HG03558 (cell line): ENCODE data around the gene SPATA12.
"Not testable (repeated sequence)": the region's sequence is repeated elsewhere in the genome, so short reads cannot be mapped to it uniquely, and the experiment has no call there.

Experiments used
- ATAC-seq: cut with Tn5 transposase; IDR thresholded peaks from one replicate; pipeline ENCODE4 v1.9.1; 2021; ENCODE audit warnings: moderate number of reproducible peaks; ENCODE audit not compliant: unreplicated experiment; ENCODE audit errors: extremely low read depth

SPATA12 gene

DNA sequence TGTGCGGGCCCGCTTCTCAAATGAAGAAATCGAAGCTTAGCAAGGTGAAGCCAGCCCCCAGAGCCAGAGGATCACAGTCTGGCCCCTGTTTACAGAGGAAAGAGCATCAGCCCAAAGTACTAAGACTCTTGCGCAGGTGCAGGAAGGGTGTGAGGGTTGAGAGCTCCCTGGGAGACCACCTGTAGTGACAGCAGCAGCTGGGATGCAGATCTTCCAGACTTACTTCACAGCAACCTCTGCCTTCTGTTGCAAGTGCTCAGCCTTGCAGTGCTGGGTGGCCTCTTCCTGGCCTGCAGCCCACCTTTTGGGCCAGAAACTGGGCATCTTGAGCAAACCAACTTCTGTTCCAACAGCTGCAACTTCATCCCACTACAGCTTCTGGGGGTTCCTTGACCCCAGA, 19.7 kb downstream of the SPATA12 start:
- no peak for ATAC-seq

DNA sequence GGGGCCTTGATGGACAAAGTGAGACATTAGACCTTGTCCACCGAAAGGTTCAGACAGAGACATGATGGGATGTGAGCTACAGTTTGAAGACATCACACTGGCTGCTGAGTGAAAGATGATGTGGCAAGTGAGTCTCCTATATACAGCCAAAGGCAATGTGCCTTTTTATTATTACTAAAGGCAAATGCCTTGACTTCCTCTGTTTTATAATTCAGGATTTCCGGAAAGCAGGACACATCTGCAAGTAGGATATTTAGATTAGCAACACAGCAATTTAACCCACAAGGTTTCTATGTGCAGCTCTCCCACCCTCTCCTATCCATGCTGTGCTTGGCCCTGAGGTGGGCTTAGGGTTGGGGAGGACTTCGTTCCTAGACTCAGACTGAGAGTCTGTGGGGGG, 20.7 kb downstream of the SPATA12 start:
- ATAC-seq = no peak

GRCh38 chr3:57082481-57082880, 22.0 kb downstream of the SPATA12 start:
- no peak for ATAC-seq

GRCh38 chr3:57083266-57083995, 23.0 kb downstream of the SPATA12 start:
- ATAC-seq = not testable (repeated sequence)

- ATAC-seq = no peak
These were observed 24.7 kb downstream of the SPATA12 start for GRCh38 chr3:57085211-57085610.

DNA sequence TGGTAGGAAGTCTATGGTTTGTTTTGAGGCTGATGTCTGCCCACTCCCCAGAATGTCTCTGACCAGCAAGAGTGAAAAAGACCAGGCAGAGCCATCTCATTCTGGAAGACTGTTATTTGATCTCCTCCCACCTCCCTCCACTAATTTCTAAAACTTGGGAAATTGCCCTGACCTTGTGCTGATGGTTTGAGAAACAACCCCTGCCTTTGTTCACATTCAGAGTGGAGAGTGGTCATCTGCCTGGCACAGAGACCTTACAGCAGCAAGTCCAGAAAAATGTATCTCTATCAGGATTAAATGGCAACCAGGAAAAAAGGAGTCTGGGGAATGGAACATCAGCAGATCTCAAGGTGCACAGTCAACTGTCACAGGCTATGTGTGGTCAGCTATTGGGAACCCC, 25.7 kb downstream of the SPATA12 start:
- ATAC-seq = no peak

DNA sequence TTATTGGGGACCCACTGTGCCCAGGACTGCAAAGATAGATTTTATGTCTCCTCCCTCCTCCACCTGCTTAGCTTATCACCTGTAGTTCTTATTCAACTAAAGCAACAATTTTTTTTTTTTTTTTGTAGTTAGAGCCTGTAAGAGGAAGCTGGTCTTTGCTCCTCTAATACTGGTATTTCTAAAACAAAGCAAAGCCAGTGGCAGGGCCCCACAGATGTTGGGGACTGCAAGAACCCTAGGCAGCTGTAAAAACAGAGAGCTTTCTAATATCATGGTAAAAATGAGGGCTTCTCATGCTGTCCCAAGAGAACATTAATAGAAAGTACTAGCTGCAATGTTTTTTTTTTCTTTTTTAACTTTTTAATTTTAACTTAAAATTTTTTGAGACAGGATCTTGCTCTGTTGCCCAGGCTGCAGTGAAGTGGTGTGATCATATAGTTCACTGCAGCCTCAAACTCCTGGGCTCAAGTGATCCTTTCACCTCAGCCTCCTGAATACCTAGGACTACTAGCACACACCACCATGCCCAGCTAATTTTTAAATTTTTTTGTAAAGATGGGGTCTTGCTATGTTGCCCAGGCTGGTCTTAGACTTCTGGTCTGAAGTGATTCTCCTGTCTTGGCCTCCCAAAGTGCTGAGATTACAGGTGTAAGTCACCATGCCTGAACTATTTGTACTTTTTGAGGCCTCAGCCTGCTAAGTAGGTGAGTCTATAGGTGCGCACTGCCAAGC, 27.1 kb downstream of the SPATA12 start:
- no peak for ATAC-seq

GRCh38 chr3:57088503-57088902, 28.0 kb downstream of the SPATA12 start:
- ATAC-seq = no peak

GRCh38 chr3:57089043-57089442, 28.6 kb downstream of the SPATA12 start:
- ATAC-seq = no peak

DNA sequence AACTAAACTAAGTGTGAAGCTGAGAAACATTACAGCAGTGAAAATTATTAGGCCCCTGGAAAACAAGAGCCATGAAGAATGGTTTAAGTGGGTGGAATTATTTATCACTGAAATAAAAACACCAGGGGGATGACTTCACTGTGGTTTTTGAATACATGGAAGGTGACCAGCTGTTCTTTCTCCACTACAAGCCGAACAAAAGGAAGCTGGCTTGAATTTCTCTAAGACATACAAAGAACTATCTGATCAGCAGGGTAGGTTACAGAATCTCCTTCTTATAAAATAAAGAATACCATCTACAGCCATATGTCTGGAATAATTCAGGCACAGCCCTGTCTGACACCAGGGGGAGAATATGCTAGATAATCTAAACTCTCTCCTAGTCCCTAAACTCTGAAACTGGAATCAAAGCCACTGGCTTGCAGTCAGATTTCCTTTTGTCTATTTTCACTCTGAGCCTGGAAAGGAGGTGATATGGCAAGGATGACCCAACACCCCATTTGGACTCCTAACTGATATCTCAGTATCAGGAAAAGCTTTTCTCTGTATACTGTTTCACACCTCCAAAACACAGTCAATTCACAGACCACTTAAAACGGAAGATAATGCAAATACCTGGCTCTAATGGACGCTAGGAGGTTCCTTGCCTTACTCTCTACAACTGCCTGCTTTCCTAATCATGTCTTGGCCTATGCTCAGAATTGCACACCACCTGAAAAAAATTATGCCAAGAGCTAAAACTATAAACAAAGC, 31.2 kb downstream of the SPATA12 start:
- ATAC-seq = no peak

GRCh38 chr3:57093489-57093888, 33.0 kb downstream of the SPATA12 start:
- ATAC-seq = no peak

DNA sequence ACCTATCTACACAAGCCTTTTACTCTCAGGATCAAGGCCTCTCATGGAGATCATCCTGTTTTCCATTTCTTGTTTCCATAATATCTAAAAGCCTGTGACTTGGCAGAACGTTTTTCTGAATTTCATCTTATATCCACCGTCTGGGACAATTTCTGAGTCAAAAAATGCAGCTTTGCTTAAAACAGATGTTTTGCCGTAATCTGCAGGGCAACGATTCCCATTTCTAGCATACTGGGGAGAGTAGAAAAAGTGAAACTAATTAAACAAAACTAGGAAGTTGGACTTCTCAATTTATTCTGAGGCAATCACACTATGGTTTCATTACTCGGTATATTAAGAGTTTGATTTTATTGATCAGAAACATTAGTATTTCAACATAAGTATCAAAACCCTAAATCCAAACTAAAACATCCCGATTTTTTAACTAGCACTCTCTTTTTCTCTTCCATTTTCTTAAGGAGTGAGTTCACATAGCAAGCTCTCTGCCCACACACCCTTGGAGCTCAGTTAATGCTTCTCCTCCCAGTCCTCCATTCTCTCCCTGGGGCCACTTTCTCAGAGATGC, 33.6 kb downstream of the SPATA12 start:
- ATAC-seq = no peak

DNA sequence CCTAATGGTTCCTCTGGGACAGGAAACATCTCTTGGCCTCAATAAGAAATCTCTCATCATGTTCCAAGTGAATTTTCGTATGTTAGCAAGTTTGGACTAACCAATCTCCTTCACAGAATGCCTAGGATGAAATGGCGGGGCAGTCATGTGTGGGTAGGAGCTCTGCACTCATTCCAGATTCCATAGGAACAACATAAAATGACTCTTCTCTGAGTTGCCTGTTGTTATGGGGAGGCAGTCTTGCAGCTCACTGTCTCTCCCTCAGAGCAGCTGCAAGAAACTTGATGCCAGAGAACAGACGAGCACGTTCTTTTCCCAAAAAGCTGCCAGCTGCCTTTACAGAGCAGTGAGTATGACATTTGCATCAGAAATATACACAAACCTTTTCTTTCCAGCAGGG, 34.1 kb downstream of the SPATA12 start:
- no peak for ATAC-seq

DNA sequence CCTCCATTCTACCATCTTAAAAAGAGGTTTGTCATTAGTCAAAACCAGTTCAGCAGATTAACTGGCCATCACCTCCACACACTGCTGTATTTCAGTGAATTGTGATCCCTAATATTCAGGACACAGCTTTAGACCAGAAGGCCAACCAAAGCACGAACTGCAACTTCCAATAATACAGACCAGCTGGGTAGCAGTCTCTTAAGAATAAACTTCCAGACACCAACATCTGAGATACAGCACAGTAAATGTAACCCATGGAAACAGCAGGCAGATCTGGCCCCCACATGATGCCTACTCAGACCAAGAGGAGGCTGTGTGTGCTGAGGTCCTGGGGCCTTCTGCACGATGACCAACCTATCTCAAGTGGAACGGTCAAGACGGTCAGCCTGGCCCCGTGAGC, 34.9 kb downstream of the SPATA12 start:
- ATAC-seq = no peak

DNA sequence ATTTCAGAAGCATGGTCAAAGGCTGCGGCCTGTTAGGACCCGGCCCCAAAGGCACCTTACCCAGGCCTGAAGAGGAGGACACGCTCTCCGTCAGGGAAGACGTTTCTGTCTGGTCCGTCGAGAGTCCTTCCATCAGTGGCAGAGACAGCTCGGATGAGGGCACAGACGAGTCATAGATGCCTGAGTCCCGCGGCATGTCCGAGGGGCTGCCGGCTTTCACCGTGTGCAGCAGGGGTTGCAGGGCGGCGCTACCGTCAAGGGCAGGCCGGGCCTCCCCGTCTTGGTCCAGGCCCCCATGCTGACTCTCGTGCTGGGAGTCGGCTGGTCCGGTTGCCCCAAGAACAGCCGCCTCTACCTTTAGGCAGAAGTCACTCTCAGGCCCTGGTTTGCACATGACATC, 37.1 kb downstream of the SPATA12 start:
- no peak for ATAC-seq

DNA sequence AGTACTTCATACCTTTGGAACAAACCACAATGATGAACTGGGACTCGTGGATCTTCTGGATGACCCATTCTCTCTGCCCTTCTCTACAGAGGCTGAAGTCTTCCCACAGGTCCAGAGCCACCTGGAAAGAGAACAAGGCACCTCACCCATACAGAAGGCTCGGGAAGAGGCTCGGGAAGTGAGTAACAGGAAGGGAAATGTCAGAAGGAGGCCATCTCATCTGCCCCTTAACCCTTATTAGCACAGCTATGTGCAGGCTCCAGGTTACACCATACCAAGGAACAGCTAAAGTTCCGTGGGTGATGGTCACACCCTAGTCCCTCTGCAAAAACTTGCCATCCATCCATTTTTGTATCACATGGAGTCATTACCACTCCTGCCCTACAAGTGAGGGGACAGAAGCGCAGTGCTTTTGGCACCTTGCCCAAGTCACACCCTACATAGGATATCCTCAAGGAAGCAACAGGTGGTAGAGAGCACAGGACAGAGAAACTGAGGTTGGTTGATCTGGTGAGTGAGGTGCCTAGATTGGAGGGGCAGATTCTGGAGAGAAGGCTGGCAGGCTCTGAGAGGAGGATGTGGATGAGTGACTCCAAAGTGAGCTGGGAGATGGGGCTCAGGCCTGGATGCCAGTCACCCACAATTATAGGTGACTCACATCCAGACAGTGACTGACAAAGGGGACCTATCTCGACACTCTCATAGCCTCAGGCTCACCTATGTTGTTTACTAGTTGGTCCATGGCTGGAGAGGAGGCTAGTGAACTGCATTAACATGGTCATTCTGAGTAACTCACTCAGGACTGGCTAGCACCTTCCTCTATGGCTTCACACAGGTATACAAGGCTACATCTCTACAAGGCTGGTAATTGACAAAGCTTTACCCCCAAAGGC, 38.2 kb downstream of the SPATA12 start:
- ATAC-seq = no peak

- no peak for ATAC-seq
These were observed 39.7 kb downstream of the SPATA12 start for GRCh38 chr3:57100046-57100695.

- no peak for ATAC-seq
These were observed 45.1 kb downstream of the SPATA12 start for GRCh38 chr3:57105585-57105984.

- no peak for ATAC-seq
These were observed 48.2 kb downstream of the SPATA12 start for GRCh38 chr3:57108684-57109083.
